Activated T-helper 1 cell treated with Interleukin-2 at 50 U/mL for 16 hours (primary cell): ENCODE data around the gene GABBR2.

Experiments
- DNase-seq: peaks from one replicate; pipeline ENCODE4 v3.0.0-alpha.2; 2020; ENCODE audit warnings: low read depth

GABBR2 gene

GRCh38 chr9:98255578-98256296 is 453.0 kb downstream of the GABBR2 start, which contains the start of gene TBC1D2:
TBC1D2 (minus strand) TSS chr9:98255649; CDS start chr9:98255541, 108 bp downstream.
- peak; percentile 98 for DNase-seq

- no peak for DNase-seq
Observed at GRCh38 chr9:98255061-98255577, 453.6 kb downstream of the GABBR2 start.

- no peak for DNase-seq
Observed at GRCh38 chr9:98254228-98255060, 454.3 kb downstream of the GABBR2 start.

GRCh38 chr9:98253565-98253964 is 455.2 kb downstream of the GABBR2 start:
- DNase-seq, result no peak

- DNase-seq, result no peak
Observed at GRCh38 chr9:98251551-98251950, 457.2 kb downstream of the GABBR2 start.

GRCh38 chr9:98249771-98250170 is 459.0 kb downstream of the GABBR2 start:
- no peak for DNase-seq

- no peak for DNase-seq
Observed at GRCh38 chr9:98248737-98249474, 459.8 kb downstream of the GABBR2 start.

- DNase-seq, result no peak
Observed at GRCh38 chr9:98247831-98248657, 460.7 kb downstream of the GABBR2 start.

- no peak for DNase-seq
Observed at GRCh38 chr9:98242426-98242825, 466.3 kb downstream of the GABBR2 start.

- no peak for DNase-seq
Observed at GRCh38 chr9:98241357-98242300, 467.1 kb downstream of the GABBR2 start.

- no peak for DNase-seq
Observed at GRCh38 chr9:98240475-98240874, 468.3 kb downstream of the GABBR2 start.
